ENCODE measurements around the gene INPP4A.
A peak's percentile ranks its signal among the peaks of the same experiment; 100 is the strongest.

The INPP4A gene

DNA sequence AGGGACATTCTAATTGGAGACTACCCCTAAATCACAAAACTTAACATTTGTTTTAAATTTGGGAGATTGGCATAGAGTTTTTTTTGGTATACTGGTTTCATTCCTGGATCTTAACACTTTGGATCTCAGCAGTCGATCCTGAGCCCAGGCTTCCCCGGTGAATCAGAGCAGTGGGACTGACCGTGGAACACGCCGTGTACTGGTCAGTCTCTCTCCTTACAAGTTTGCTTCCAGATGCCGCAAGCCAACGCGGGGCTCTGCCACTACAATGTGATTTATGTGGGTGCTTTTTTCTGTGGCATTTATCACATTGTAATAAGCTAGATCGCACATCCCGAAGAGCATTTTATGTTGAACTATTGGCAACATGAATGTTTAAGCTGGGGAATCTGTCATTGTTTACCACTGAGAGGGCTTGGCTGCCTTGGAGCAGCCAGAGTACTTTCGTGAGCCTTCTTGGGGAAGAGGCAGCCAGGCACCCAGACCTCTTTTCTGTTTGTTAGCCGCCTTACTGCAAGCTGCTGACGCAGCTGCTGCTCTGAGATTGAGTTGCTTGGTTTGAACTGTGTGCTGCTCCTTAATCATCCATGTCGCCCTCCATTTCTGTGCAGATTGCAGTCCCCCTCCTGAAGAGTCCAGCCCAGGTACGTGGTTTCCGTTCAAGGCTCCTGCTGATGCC, 114.3 kb downstream of the INPP4A start:
- no peak for DNase-seq (ENCODE audit: extremely low read depth in 1 of 2, low read depth in 1 of 2)

DNA sequence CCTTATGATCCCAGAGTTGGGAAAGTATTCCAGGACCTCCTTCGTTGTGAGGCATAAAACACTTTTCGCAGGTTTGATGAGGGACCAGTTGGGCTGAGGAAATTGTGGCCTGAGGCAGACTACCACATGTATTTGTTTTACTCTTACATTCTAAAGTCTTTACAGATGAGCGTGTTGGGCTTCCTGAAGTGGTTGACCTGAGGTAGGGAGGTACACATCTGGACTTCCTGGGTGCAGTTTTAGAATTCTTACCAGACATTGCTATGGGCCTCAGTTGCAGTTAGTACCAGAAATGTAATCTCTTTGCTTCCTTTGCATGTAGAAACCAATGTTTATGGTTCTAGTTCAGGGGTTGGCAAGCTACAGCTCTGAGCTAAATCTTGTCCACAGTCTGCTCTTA, 114.9 kb downstream of the INPP4A start:
- DNase-seq (ENCODE audit: extremely low read depth in 1 of 2, low read depth in 1 of 2), result no peak

DNA sequence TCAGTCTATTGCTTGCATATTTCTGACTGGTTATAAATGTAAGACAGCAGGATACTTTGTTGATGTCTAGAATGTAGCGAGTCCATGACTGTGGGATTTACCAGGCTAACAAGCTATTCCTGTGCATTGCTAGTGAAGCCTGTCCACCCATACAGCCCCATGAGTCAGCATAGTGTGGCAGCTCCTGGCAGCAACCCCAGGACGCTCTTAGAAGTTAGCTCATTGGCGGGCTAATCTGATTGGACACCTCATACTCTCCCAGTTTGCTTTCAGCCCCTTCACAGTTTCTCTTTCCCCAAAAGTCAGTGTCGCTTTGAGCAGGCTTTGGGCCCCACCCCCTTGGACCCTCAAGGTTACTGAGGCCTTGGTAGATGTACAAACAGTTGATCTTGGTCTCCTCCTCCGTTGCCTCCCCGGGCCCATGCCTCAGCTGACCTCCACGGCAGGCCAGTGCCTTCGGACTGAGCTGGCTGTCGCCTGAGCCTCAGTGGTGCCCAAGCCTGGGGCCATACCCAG, 115.7 kb downstream of the INPP4A start:
- no peak for DNase-seq (ENCODE audit: extremely low read depth in 1 of 2, low read depth in 1 of 2)

DNA sequence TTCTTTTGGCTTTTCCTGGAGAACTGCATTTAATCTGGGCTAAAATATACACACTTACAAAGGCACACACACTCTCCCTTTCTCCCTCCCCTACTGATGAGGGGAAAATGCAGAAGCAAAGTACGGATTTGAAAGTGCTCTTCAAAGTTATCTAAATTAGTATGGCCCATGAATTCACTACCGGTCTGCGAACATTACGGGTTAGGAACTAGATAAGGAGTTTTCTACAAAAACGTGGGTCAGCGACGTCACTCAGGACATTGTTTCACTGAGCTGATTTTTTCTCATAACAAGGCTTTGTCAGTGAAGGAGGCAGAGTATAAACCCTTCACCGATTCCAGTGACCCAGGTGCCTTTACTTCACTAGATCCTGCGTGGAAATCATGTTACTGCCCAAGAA, 116.4 kb downstream of the INPP4A start:
- no peak for DNase-seq (ENCODE audit: extremely low read depth in 1 of 2, low read depth in 1 of 2)

DNA sequence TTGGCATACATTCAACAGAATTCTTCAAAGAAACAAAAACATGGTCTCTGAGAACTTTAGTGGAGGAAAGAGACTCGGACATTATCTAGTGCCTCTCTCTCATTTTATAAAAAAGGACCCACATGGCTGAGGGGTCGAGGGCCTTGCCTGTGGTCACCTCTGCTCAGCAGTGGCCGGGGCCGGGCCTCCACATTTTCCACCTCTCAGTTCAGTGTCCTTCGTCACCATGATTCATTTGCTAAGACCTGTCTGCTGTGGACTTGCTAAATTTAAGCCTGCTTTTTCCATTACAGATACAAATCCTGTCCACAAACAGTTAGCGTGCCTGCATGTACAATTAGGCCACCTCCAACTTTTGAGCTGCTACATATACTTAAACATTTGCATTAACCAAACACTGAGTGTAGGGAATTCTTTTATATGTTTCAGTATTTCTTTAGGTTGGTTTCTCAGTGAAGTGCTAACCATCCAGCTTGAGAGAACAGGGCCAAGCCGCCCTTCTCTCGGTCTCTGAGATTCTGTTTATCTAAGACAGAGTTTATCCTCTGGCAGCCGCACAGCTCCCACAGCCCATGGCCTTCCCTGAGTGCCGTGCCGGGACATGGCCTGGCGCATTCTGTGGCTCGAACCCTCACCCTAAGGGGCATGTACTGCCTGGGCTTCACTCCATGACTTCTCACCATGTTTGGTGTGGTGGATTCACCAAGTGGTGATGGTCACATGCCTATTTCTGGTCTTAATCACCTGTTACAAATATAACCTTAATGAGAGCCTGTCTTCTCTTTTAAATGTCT, 117.4 kb downstream of the INPP4A start:
- DNase-seq (ENCODE audit: extremely low read depth in 1 of 2, low read depth in 1 of 2), result no peak

GRCh38 chr2:98563394-98563793, 118.7 kb downstream of the INPP4A start:
- DNase-seq (ENCODE audit: extremely low read depth in 1 of 2, low read depth in 1 of 2), result no peak

- no peak for DNase-seq (ENCODE audit: extremely low read depth in 1 of 2, low read depth in 1 of 2)
These were observed 120.0 kb downstream of the INPP4A start for GRCh38 chr2:98564541-98565132.

DNA sequence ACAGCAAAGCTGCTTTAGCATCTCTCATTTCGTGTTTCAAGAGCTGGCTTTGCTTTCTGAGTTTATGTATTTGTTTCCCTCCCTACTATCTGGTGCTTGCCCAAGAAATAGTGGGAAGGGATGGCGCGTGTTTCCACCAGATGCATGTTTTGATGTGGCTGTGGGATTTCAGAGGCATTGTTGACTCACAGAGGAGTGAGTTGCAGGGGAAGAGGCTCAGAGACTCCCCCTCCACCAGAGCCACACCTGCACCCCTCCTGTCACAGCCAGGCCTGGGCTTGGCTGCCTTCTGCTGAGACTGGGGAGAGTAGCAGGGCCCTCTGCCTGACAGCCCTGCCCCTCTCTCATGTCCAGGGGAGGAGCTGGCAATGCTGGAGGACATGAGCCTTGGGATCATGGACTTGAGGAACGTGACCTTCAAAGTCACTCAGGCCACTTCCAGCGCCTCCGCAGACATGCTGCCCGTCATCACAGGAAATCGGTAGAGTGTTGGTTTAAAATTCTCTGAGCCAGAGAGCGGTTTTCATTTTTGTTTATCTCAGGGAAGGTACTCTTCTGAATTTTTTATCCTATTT, 120.7 kb downstream of the INPP4A start:
- no peak for DNase-seq (ENCODE audit: extremely low read depth in 1 of 2, low read depth in 1 of 2)

- DNase-seq (ENCODE audit: extremely low read depth in 1 of 2, low read depth in 1 of 2), result no peak
These were observed 121.3 kb downstream of the INPP4A start for GRCh38 chr2:98565941-98566340.

DNA sequence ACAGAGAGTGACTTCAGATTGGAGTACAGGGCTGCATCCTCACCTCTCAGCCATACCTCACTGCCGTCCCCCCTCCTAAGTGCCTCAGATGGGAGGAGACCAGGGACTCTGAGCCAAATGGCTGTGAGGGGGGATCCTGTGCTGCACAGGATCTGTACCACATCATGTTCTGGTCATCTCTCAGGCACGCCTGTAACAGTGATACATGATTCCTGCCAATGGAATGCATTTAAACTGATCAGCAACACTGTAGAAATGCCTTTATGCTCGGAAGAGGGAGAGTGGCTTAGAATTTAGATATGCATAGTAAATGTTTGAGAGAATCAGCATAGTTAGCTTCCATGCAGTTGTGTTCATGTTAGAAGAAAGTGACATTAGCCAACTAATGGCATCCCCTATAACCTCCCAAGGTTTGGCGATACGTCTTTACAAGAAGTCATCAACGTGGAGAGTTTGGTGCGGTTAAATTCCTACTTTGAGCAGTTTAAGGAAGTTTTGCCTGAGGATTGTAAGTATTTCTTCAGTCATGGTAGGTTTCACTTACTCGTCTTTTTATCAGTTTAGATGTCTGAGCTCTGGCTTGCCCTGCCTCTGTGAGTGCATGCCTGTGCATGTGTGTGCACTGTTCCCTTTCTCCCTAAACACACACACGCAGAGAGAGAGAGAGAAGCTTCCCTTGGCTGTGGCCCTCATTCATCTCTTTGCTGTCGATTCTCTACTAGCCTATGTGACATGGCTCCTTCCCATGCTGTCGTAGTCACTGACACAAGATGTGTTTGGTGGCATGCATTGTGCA, 123.7 kb downstream of the INPP4A start:
- no peak for DNase-seq (ENCODE audit: extremely low read depth in 1 of 2, low read depth in 1 of 2)

DNA sequence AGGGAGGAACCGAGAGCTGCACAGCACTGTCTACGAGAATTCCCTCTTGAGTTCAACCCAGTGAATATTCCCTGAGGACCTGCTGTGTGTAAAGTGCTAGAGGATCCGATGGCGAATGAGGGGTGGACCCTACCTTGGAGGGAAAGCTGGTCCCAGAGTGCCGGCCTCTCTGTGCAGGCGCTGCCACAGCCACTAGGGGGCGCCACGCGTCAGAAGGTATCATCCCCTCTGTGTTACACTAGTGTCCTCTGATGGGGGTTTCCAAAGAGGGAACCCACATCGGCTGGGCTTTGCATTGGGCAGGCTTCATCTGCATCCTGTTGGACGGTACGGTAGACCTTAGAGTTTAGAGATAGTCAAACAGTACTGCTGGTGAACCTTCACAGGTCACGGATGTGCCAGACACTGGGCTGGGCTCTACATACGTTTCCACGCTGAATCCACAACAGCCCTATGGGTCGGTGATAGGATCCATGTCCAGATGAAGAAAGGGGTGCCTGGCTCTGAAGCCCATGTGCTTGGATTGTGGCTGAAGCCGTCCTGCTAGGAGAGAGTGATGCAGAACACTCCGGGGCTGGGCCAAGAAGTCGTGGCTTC, 124.6 kb downstream of the INPP4A start:
- DNase-seq (ENCODE audit: extremely low read depth in 1 of 2, low read depth in 1 of 2), result peak; percentile 50 to 69

- DNase-seq (ENCODE audit: extremely low read depth in 1 of 2, low read depth in 1 of 2), result no peak
These were observed 125.3 kb downstream of the INPP4A start for GRCh38 chr2:98569915-98570314.

GRCh38 chr2:98570356-98570755, 125.7 kb downstream of the INPP4A start:
- no peak for DNase-seq (ENCODE audit: extremely low read depth in 1 of 2, low read depth in 1 of 2)

DNA sequence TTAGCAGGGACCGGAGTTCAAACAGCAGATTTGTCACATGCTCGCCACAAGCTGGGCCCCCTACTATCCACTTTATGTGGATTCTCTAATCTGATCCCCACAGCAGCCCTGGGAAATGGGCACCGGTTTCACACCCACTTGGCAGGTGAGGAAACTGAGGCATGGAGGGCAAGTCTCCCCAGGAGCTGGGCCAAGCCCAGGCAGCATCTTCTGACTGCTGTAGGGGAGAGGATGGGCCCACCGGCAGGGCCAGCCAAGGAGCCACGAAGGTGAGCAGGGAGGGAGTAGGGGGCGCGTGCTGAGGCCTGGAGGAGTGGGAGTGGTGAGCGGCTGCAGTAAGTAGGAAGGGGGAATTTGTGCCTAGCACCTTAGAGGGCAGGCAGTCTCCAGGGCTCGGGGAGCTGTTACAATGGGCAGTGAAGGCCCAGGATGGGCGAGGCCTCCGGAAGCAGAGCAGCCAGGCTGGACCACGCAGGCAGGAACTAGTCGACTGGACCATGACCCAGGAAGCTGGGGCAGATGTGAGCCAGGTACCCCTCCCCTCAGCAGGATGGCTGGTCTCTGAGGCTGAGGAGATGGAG, 126.6 kb downstream of the INPP4A start:
- no peak for DNase-seq (ENCODE audit: extremely low read depth in 1 of 2, low read depth in 1 of 2)

DNA sequence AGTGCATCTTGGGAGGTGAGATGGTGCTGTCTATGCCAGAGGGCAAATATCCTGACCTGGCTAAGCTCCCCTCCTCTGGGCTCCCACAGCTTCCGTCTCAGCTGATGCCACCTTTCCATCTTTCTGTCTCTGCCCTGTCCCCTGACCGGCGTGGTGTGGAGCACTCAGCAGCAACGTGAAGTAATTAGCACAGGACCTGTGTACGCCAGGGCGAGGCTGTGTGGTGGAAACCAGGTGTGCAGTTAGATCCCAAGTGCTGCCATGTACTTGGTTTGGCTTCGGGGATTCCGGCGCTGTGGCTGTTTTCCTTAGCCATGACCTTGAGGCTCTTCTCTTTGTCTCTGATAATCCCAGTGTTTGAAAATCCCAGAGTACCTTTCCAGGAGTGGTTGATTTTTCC, 127.1 kb downstream of the INPP4A start:
- DNase-seq (ENCODE audit: extremely low read depth in 1 of 2, low read depth in 1 of 2), result no peak

GRCh38 chr2:98572211-98572610, 127.6 kb downstream of the INPP4A start:
- DNase-seq (ENCODE audit: extremely low read depth in 1 of 2, low read depth in 1 of 2), result no peak

- no peak for DNase-seq (ENCODE audit: extremely low read depth in 1 of 2, low read depth in 1 of 2)
These were observed 128.0 kb downstream of the INPP4A start for GRCh38 chr2:98572676-98573075.

GRCh38 chr2:98573426-98573825, 128.8 kb downstream of the INPP4A start:
- no peak for DNase-seq (ENCODE audit: extremely low read depth in 1 of 2, low read depth in 1 of 2)

DNA sequence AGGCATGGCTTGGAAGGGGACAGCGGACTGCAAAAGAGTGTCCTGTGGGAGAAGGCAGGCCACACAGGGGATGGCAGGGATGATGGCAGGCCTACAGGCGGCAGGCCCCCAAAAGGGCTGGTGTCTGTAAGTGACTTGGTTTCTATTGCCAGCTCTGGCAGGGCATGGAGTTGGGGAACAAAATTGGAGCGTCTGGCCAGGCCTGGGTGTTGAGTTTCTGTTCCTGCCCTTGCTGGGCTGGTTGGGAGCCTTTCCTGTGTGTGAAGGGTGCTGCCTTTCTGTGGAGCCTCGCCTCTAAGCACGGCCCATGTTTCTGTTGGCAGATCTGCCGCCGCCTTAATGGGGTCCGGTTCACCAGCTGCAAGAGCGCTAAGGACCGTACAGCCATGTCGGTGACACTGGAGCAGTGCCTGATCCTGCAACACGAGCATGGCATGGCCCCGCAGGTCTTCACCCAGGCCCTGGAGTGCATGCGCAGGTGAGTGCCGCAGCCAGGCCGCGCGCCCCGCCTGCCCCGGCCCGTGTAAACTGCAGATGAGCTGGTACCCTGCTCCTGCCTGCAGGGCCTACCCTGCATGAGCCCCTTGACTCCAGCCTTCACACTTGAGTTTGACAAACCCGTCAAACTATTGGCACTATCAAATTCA, 132.1 kb downstream of the INPP4A start:
- DNase-seq (ENCODE audit: extremely low read depth in 1 of 2, low read depth in 1 of 2), result no peak
